Right lobe of liver (tissue), 6 donors: Measurements from ENCODE around the gene THBS3. TPM values are rescaled to one million over a fixed set of nuclear protein-coding genes. Genes with fewer than 3 reads are reported as not detected.
A peak's percentile ranks its signal among the peaks of the same experiment; 100 is the strongest.

Experiments used
- ATAC-seq, 4 donors: fragments of 200-7000 bp; cut with Tn5 transposase; one replicate each; pipeline ENCODE4 v1.9.1; 2020; ENCODE audit warnings: mild to moderate bottlenecking in 4 of 4, moderate library complexity in 4 of 4
- DNase-seq, 3 donors: peaks; one replicate each; pipeline ENCODE4 v3.0.0-alpha.2; 2020
- H3K27ac ChIP-seq, 3 donors: fragments of 200-600 bp; one replicate each; pipeline ENCODE4 v1.8.0; 2022
- H3K27me3 ChIP-seq, 2 donors: fragments of 200-600 bp; one replicate each; pipeline ENCODE4 v1.8.0; 2022
- H3K36me3 ChIP-seq, 4 donors: fragments of 200-600 bp; sonication (generic) in 1 of 4; one replicate each; pipeline versions ENCODE4 v1.5.1 to v1.8.0; 2017 to 2022; ENCODE audit warnings: control low read depth in 1 of 4
- H3K4me1 ChIP-seq, 4 donors: fragments of 200-600 bp; sonication (generic) in 1 of 4; one replicate each; pipeline versions ENCODE4 v1.5.1 to v1.8.0; 2017 to 2022; ENCODE audit warnings: control low read depth in 1 of 4
- H3K4me3 ChIP-seq, 3 donors: fragments of 200-600 bp; one replicate each; pipeline ENCODE4 v1.8.0; 2022
- H3K9me3 ChIP-seq, 4 donors: fragments of 200-600 bp; sonication (generic) in 1 of 4; one replicate each; pipeline versions ENCODE4 v1.5.1 to v1.8.0; 2017 to 2022; ENCODE audit warnings: control low read depth in 1 of 4
- CTCF ChIP-seq, 4 donors: fragments of 200-600 bp in 3 of 4; fragments of 450-650 bp in 1 of 4; IDR thresholded peaks; one replicate each; pipeline versions ENCODE4 v1.5.1 to v1.8.0; 2016 to 2022; ENCODE audit warnings: antibody characterized with exemption in 4 of 4, mild to moderate bottlenecking in 2 of 4
- POLR2A ChIP-seq: fragments of 450-650 bp; IDR thresholded peaks from one replicate; pipeline ENCODE4 v1.6.1; 2017; ENCODE audit warnings: antibody characterized with exemption, mild to moderate bottlenecking
- WGBS: methylation state at CpG from one replicate; pipeline ENCODE4 v1.1.6; 2018; ENCODE audit warnings: low coverage, low lambda C conversion rate; ENCODE audit not compliant: insufficient coverage; ENCODE audit errors: missing lambda C conversion rate; 5-methylcytosine and 5-hydroxymethylcytosine counted together
- intact Hi-C, 2 donors: fragments of 100-400 bp; cut with DNase I; formaldehyde crosslinking; loops; one replicate each; pipeline versions ENCODE4 v1.11.2 to v1.14.1; 2022
- total RNA-seq, 6 experiments: library from RNA; depleted of rRNA in 2 of 6; stranded (reverse); fragments of >200 nt in 2 of 6; fragmentation: NEBNext Ultra II Directional in 3 of 6; extraction: Animal tissue kit (Norgen Biotek cat#: 25700) in 3 of 6; gene quantifications; one replicate each; pipeline versions ENCODE4 v1.1.0 to v1.2.4, GENCODE V29; 2016 to 2023
- donor health status: DM: no; HTN: yes; CAD: no.
- donor health status: DM: no; HTN: no; CAD: no.
- donor health status: DM: no; HTN: no; CAD: no.
- donor health status: DM: no; HTN: yes; CAD: no.
- donor health status: DM: no; HTN: yes; CAD: no.

Gene THBS3
- total RNA-seq, 6 experiments from 2014 or later = 4.0 to 14.4 (median 10.5) TPM

DNA sequence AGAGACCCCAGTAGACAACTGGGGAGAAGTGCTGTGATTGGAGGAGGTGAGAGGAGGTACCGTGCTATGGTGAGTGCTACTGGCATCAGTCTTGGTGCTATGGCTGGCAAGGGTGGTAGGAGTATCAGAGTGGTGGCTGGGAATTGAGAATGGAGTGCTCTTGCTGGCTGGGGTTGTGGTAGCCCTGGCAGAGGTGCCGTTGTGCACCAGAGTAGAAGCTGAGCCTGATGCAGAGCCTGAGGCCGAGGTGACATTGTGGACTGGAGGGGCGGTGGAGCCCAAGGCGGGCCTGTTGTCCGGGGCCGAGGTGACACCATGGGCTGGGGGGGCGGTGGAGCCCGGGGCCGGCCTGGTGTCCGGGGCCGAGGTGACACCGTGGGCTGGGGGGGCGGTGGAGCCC lies 19.4 kb downstream of the THBS3 start:
- Histone ChIP-seq H3K36me3 (no peaks in the 10 kb centered on the region), H3K4me1 (peaks cover 0 to 4% (median 0%) of the 10 kb centered on the region in 4 donors), H3K4me3 (no peak overlapping the region), H3K27me3 (no peaks in the 10 kb centered on the region), H3K27ac (no peak overlapping the region), H3K9me3 (no peaks in the 10 kb centered on the region)
- WGBS = 88% methylated on average over 1 of the region's 14 CpGs
- DNase-seq (peak in 1 of 3 donors; percentile 30), ATAC-seq (no peak)
- TF ChIP-seq POLR2A (no peak), CTCF (IDR thresholded peaks at IDR 0.05) (no peak)
- intact Hi-C loops = no loop called here

- H3K9me3 ChIP-seq = no peaks in the 10 kb centered on the region
- intact Hi-C loops = no loop called here
- peak in 2 of 3 donors; percentile 8 to 18 for DNase-seq
- H3K27me3 ChIP-seq = no peaks in the 10 kb centered on the region
- no peak overlapping the region for H3K27ac ChIP-seq
- H3K4me3 ChIP-seq = no peak overlapping the region
- H3K4me1 ChIP-seq = no peaks in the 10 kb centered on the region
- no peak for ATAC-seq
- 29% methylated on average over 2 of the region's 16 CpGs for WGBS
- TF ChIP-seq POLR2A (no peak), CTCF (IDR thresholded peaks at IDR 0.05) (no peak)
- no peaks in the 10 kb centered on the region for H3K36me3 ChIP-seq
Measured at GRCh38 chr1:155187456-155187891, 20.2 kb downstream of the THBS3 start.

DNA sequence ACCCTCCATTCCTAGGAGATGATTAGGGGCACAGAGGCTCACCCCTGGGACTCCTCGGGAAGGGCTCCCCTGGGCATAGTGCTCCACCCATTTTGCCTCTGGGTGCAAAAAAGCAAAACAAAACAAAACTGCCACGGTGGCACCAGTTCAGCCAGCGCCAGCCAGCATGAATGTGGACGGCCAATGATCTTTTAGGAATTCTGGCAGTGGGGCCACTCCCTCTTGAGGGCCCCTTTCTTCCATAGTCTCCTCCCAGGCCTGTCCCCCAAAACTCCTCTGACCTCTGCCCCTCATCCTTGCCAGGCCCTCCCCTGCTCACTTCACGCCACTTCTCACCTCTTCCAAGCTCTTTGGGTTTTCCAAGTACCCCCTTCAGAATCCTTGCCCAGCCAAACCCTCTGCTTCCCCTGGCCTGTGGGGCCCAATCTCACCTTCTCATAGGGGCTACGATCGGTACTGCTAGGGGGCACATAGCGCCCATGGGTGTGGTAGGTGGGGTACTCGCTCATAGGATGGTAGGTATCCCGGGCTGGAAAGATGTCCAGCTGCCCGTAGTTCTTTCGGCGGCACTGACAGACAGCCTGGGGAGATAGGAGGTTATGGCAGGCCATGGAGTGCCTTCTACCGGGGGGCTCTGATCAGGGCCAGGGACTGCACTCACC lies 20.8 kb downstream of the THBS3 start:
- no peaks in the 10 kb centered on the region for H3K36me3 ChIP-seq
- no peak for TF ChIP-seq CTCF (IDR thresholded peaks at IDR 0.05)
- no peak for TF ChIP-seq POLR2A
- WGBS = 62% methylated on average over 8 of the region's 14 CpGs
- DNase-seq (peak in 2 of 3 donors; percentile 9 to 30), ATAC-seq (no peak)
- no peaks in the 10 kb centered on the region for H3K9me3 ChIP-seq
- H3K27me3 ChIP-seq = no peaks in the 10 kb centered on the region
- no peaks in the 10 kb centered on the region for H3K4me1 ChIP-seq
- intact Hi-C loops = no loop called here
- no peak overlapping the region for H3K27ac ChIP-seq
- H3K4me3 ChIP-seq = no peak overlapping the region

DNA sequence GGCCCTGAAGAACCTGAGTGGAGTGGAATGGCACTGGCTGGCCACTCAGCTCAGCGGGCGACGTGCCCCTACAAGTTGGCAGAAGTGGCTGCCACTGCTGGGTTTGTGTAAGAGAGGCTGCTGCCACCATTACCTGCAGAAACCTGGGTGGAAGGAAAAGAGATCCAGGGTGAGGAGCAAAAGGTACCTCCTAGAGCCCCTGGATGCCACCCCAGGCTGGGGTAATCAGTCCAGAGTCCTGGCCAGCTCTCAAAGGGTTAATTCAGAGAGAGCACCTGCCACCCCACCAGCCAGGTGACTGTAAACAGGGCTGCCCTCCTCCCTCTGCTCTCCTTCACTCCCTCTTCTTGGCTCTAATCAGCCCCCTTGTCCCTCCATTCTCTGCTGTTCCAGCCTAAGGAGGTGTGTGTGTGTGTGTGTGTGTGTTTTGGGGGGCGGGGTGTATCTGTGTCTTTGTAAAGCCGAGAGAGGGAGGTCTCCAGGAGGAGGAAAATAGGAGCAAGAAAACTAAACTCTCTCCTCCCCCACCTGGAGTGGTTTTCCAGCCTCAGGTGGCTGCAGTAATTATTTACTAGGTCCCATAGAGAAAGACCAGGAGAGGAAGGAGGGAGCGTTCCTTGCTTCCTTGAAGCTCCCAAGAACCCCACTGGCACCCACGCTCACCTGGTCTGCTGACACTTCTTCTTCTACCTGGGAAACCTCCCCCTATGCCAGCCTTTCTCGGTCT lies 21.5 kb downstream of the THBS3 start:
- no peaks in the 10 kb centered on the region for H3K9me3 ChIP-seq
- H3K27me3 ChIP-seq = no peaks in the 10 kb centered on the region
- DNase-seq = peak in 2 of 3 donors; percentile 2 to 35
- H3K4me1 ChIP-seq = no peaks in the 10 kb centered on the region
- no peak overlapping the region for H3K27ac ChIP-seq
- H3K4me3 ChIP-seq = no peak overlapping the region
- TF ChIP-seq POLR2A (no peak), CTCF (IDR thresholded peaks at IDR 0.05) (no peak)
- intact Hi-C loops = no loop called here
- no peak for ATAC-seq
- WGBS = 42% methylated on average over 5 of the region's 8 CpGs
- H3K36me3 ChIP-seq = no peaks in the 10 kb centered on the region
